NCI-H2029 (cell line): ENCODE data around the gene ZP3.
A peak's percentile ranks its signal among the peaks of the same experiment; 100 is the strongest.
"Not testable (repeated sequence)": the region's sequence is repeated elsewhere in the genome, so short reads cannot be mapped to it uniquely, and the experiment has no call there.

Experiments
- DNase-seq: peaks from one replicate; lab custom pipeline; 2025; lab: John Stamatoyannopoulos, UW

Gene ZP3

GRCh38 chr7:76405738-76406137 is 19.0 kb upstream of the ZP3 start:
- DNase-seq: no peak

GRCh38 chr7:76407718-76408117 is 17.0 kb upstream of the ZP3 start:
- DNase-seq: no peak

- DNase-seq: no peak
Measured at GRCh38 chr7:76408121-76408560, 16.6 kb upstream of the ZP3 start.

- DNase-seq: peak; percentile 22
Measured at GRCh38 chr7:76409537-76409936, 15.2 kb upstream of the ZP3 start, which contains the start of gene SSC4D. TSS of gene SSC4D (minus strand) at chr7:76409697. CDS start at chr7:76404439, 5,258 bp downstream.

- DNase-seq: no peak
Measured at GRCh38 chr7:76411626-76412025, 13.1 kb upstream of the ZP3 start.

GRCh38 chr7:76412249-76412648 is 12.5 kb upstream of the ZP3 start:
- DNase-seq: no peak

- DNase-seq: not testable (repeated sequence)
Measured at GRCh38 chr7:76417654-76418310, 7.0 kb upstream of the ZP3 start.

GRCh38 chr7:76421097-76421496 is 3.7 kb upstream of the ZP3 start:
- not testable (repeated sequence) for DNase-seq

- DNase-seq: no peak
Measured at GRCh38 chr7:76423666-76424412, 911 bp upstream of the ZP3 start.

- no peak for DNase-seq
Measured at GRCh38 chr7:76425156-76425555, 406 bp downstream of the ZP3 start.

- not testable (repeated sequence) for DNase-seq
Measured at GRCh38 chr7:76425558-76425957, 808 bp downstream of the ZP3 start.

GRCh38 chr7:76426246-76426645 is 1.5 kb downstream of the ZP3 start:
- DNase-seq: no peak

- no peak for DNase-seq
Measured at GRCh38 chr7:76427635-76428034, 2.9 kb downstream of the ZP3 start.

- DNase-seq: no peak
Measured at GRCh38 chr7:76428149-76428823, 3.5 kb downstream of the ZP3 start.

GRCh38 chr7:76428868-76429805 is 4.4 kb downstream of the ZP3 start:
- no peak for DNase-seq

GRCh38 chr7:76430211-76430610 is 5.5 kb downstream of the ZP3 start:
- no peak for DNase-seq

- no peak for DNase-seq
Measured at GRCh38 chr7:76430836-76431235, 6.1 kb downstream of the ZP3 start.

GRCh38 chr7:76437873-76438272 is 13.1 kb downstream of the ZP3 start:
- peak; percentile 43 for DNase-seq

GRCh38 chr7:76439120-76439888 is 14.6 kb downstream of the ZP3 start:
- not testable (repeated sequence) for DNase-seq

- not testable (repeated sequence) for DNase-seq
Measured at GRCh38 chr7:76440404-76440803, 15.7 kb downstream of the ZP3 start.

GRCh38 chr7:76441792-76442191 is 17.0 kb downstream of the ZP3 start:
- not testable (repeated sequence) for DNase-seq
